ENCODE data around the gene USP34. TPM values are rescaled to one million over a fixed set of nuclear protein-coding genes. Genes with fewer than 3 reads are reported as not detected.
A peak's percentile ranks its signal among the peaks of the same experiment; 100 is the strongest.

The USP34 gene
- total RNA-seq, 2 experiments from 2014 or later = 59.5 to 60.4 TPM

GRCh38 chr2:61435291-61435690 lies 35.6 kb downstream of the USP34 start:
- Mint-ChIP-seq H3K9me3 (peaks cover 14% of the 10 kb centered on the region), H3K36me3 (ENCODE audit: low read depth) (peaks cover 12% of the 10 kb centered on the region), H3K27ac (no peak overlapping the region), H3K27me3 (ENCODE audit: low read depth) (no peaks in the 10 kb centered on the region), H3K4me1 (ENCODE audit: low read depth) (peaks cover 61% of the 10 kb centered on the region), H3K4me3 (no peak overlapping the region)
- intact Hi-C loops (cut with micrococcal nuclease) = no loop called here
- CTCF ChIA-PET = interaction anchor here (0.6 kb wide), 1 partner anchor 229 kb away, joined by 3 read pairs; no protein-coding TSS in a partner anchor
- DNase-seq = no peak

GRCh38 chr2:61434314-61434713 lies 36.6 kb downstream of the USP34 start:
- CTCF ChIA-PET = interaction anchor here (1.0 kb wide), 1 partner anchor 8 kb away, joined by 3 read pairs; no protein-coding TSS in a partner anchor
- H3K27ac Mint-ChIP-seq = peak overlapping the region; percentile 11
- no peak overlapping the region for H3K4me3 Mint-ChIP-seq
- intact Hi-C loops (cut with micrococcal nuclease) = no loop called here
- H3K27me3 Mint-ChIP-seq (ENCODE audit: low read depth) = no peaks in the 10 kb centered on the region
- H3K4me1 Mint-ChIP-seq (ENCODE audit: low read depth) = peaks cover 55% of the 10 kb centered on the region
- peaks cover 11% of the 10 kb centered on the region for H3K36me3 Mint-ChIP-seq (ENCODE audit: low read depth)
- DNase-seq = no peak
- H3K9me3 Mint-ChIP-seq = peaks cover 13% of the 10 kb centered on the region

- Mint-ChIP-seq H3K27me3 (ENCODE audit: low read depth) (no peaks in the 10 kb centered on the region), H3K4me1 (ENCODE audit: low read depth) (peaks cover 49% of the 10 kb centered on the region), H3K9me3 (peaks cover 10% of the 10 kb centered on the region), H3K4me3 (no peak overlapping the region), H3K36me3 (ENCODE audit: low read depth) (peaks cover 7% of the 10 kb centered on the region), H3K27ac (no peak overlapping the region)
- DNase-seq = no peak
- CTCF ChIA-PET = no interaction called here
- intact Hi-C loops (cut with micrococcal nuclease) = no loop called here
These were observed 37.3 kb downstream of the USP34 start for GRCh38 chr2:61433606-61434005.

- Mint-ChIP-seq H3K4me1 (ENCODE audit: low read depth) (peaks cover 49% of the 10 kb centered on the region), H3K4me3 (no peak overlapping the region), H3K27me3 (ENCODE audit: low read depth) (no peaks in the 10 kb centered on the region), H3K9me3 (peaks cover 9% of the 10 kb centered on the region), H3K27ac (no peak overlapping the region), H3K36me3 (ENCODE audit: low read depth) (peaks cover 5% of the 10 kb centered on the region)
- CTCF ChIA-PET = interaction anchor here (1.5 kb wide), 1 partner anchor 13 kb away, joined by 5 read pairs; no protein-coding TSS in a partner anchor
- no peak for DNase-seq
- intact Hi-C loops (cut with micrococcal nuclease) = no loop called here
These were observed 37.9 kb downstream of the USP34 start for GRCh38 chr2:61432990-61433389.

GRCh38 chr2:61431345-61431744 lies 39.5 kb downstream of the USP34 start:
- Mint-ChIP-seq H3K36me3 (ENCODE audit: low read depth) (no peaks in the 10 kb centered on the region), H3K27ac (no peak overlapping the region), H3K9me3 (no peaks in the 10 kb centered on the region), H3K4me3 (no peak overlapping the region), H3K27me3 (ENCODE audit: low read depth) (no peaks in the 10 kb centered on the region), H3K4me1 (ENCODE audit: low read depth) (peaks cover 49% of the 10 kb centered on the region)
- DNase-seq = no peak
- CTCF ChIA-PET = interaction anchor here (1.2 to 1.5 kb wide), 3 partner anchors 11 to 25 kb away, joined by 5 to 6 read pairs (median 5); no protein-coding TSS in a partner anchor
- intact Hi-C loops (cut with micrococcal nuclease) = no loop called here

GRCh38 chr2:61426267-61426897 lies 44.5 kb downstream of the USP34 start:
- H3K27ac Mint-ChIP-seq = peak overlapping the region; percentile 84
- H3K4me3 Mint-ChIP-seq = no peak overlapping the region
- H3K4me1 Mint-ChIP-seq (ENCODE audit: low read depth) = peaks cover 62% of the 10 kb centered on the region

GRCh38 chr2:61425605-61426155 lies 45.2 kb downstream of the USP34 start:
- Mint-ChIP-seq H3K9me3 (no peaks in the 10 kb centered on the region), H3K27me3 (ENCODE audit: low read depth) (no peaks in the 10 kb centered on the region), H3K4me1 (ENCODE audit: low read depth) (peaks cover 65% of the 10 kb centered on the region), H3K36me3 (ENCODE audit: low read depth) (no peaks in the 10 kb centered on the region), H3K27ac (peak overlapping the region; percentile 84), H3K4me3 (no peak overlapping the region)
- DNase-seq = peak; percentile 36
- CTCF ChIA-PET = interaction anchor here (0.6 to 2.2 kb wide), 28 partner anchors 9 to 823 kb away, joined by 3 to 7 read pairs (median 3); no protein-coding TSS in a partner anchor
- intact Hi-C loops (cut with micrococcal nuclease) = loop anchor here (1.0 to 5.0 kb wide), 8 partner anchors 46 to 429 kb away; partner anchors contain the start of genes FAM161A, PEX13, PUS10 and USP34

More at GRCh38 chr2:61426267-61426897, 44.5 kb downstream of the USP34 start:
- no peaks in the 10 kb centered on the region for H3K27me3 Mint-ChIP-seq (ENCODE audit: low read depth)
- CTCF ChIA-PET = interaction anchor here (0.6 to 2.2 kb wide), 36 partner anchors 8 to 822 kb away, joined by 3 to 7 read pairs (median 3); no protein-coding TSS in a partner anchor
- no peaks in the 10 kb centered on the region for H3K9me3 Mint-ChIP-seq
- intact Hi-C loops (cut with micrococcal nuclease) = loop anchor here (1.0 to 5.0 kb wide), 7 partner anchors 45 to 409 kb away; partner anchors contain the start of genes PEX13, PUS10 and USP34
- H3K36me3 Mint-ChIP-seq (ENCODE audit: low read depth) = no peaks in the 10 kb centered on the region
- peak; percentile 87 for DNase-seq

- CTCF ChIA-PET = no interaction called here
- H3K9me3 Mint-ChIP-seq = no peaks in the 10 kb centered on the region
- peaks cover 72% of the 10 kb centered on the region for H3K4me1 Mint-ChIP-seq (ENCODE audit: low read depth)
- intact Hi-C loops (cut with micrococcal nuclease) = no loop called here
- no peak overlapping the region for H3K4me3 Mint-ChIP-seq
- no peak overlapping the region for H3K27ac Mint-ChIP-seq
- DNase-seq = no peak
- H3K36me3 Mint-ChIP-seq (ENCODE audit: low read depth) = no peaks in the 10 kb centered on the region
- no peaks in the 10 kb centered on the region for H3K27me3 Mint-ChIP-seq (ENCODE audit: low read depth)
These were observed 47.2 kb downstream of the USP34 start for GRCh38 chr2:61423714-61424113.

GRCh38 chr2:61421611-61422010 lies 49.3 kb downstream of the USP34 start:
- peaks cover 62% of the 10 kb centered on the region for H3K4me1 Mint-ChIP-seq (ENCODE audit: low read depth)
- no peak overlapping the region for H3K27ac Mint-ChIP-seq
- CTCF ChIA-PET = interaction anchor here (0.5 to 0.8 kb wide), 5 partner anchors 8 to 461 kb away, joined by 3 to 4 read pairs (median 3); no protein-coding TSS in a partner anchor
- H3K36me3 Mint-ChIP-seq (ENCODE audit: low read depth) = peaks cover 1% of the 10 kb centered on the region
- DNase-seq = peak; percentile 68
- no peak overlapping the region for H3K4me3 Mint-ChIP-seq
- no peaks in the 10 kb centered on the region for H3K9me3 Mint-ChIP-seq
- intact Hi-C loops (cut with micrococcal nuclease) = no loop called here
- no peaks in the 10 kb centered on the region for H3K27me3 Mint-ChIP-seq (ENCODE audit: low read depth)

GRCh38 chr2:61420991-61421544 lies 49.8 kb downstream of the USP34 start:
- H3K9me3 Mint-ChIP-seq = no peaks in the 10 kb centered on the region
- no peak for DNase-seq
- intact Hi-C loops (cut with micrococcal nuclease) = no loop called here
- no peak overlapping the region for H3K4me3 Mint-ChIP-seq
- peaks cover 1% of the 10 kb centered on the region for H3K36me3 Mint-ChIP-seq (ENCODE audit: low read depth)
- CTCF ChIA-PET = interaction anchor here (0.6 to 0.8 kb wide), 4 partner anchors 16 to 461 kb away, joined by 3 read pairs; no protein-coding TSS in a partner anchor
- H3K27me3 Mint-ChIP-seq (ENCODE audit: low read depth) = no peaks in the 10 kb centered on the region
- H3K27ac Mint-ChIP-seq = no peak overlapping the region
- H3K4me1 Mint-ChIP-seq (ENCODE audit: low read depth) = peaks cover 57% of the 10 kb centered on the region

- CTCF ChIA-PET = interaction anchor here (0.5 to 1.0 kb wide), 3 partner anchors 9 to 578 kb away, joined by 3 to 5 read pairs (median 3); no protein-coding TSS in a partner anchor
- intact Hi-C loops (cut with micrococcal nuclease) = loop anchor here (1.0 kb wide), 1 partner anchor 284 kb away; no protein-coding TSS in a partner anchor
- H3K4me3 Mint-ChIP-seq = no peak overlapping the region
- DNase-seq = no peak
- peaks cover 45% of the 10 kb centered on the region for H3K4me1 Mint-ChIP-seq (ENCODE audit: low read depth)
- peaks cover 1% of the 10 kb centered on the region for H3K36me3 Mint-ChIP-seq (ENCODE audit: low read depth)
- H3K27ac Mint-ChIP-seq = no peak overlapping the region
- H3K27me3 Mint-ChIP-seq (ENCODE audit: low read depth) = no peaks in the 10 kb centered on the region
- no peaks in the 10 kb centered on the region for H3K9me3 Mint-ChIP-seq
These were observed 51.3 kb downstream of the USP34 start for GRCh38 chr2:61419570-61419969.

- Mint-ChIP-seq H3K4me1 (ENCODE audit: low read depth) (peaks cover 43% of the 10 kb centered on the region), H3K27ac (no peak overlapping the region), H3K4me3 (no peak overlapping the region), H3K9me3 (no peaks in the 10 kb centered on the region), H3K27me3 (ENCODE audit: low read depth) (no peaks in the 10 kb centered on the region), H3K36me3 (ENCODE audit: low read depth) (peaks cover 1% of the 10 kb centered on the region)
- intact Hi-C loops (cut with micrococcal nuclease) = loop anchor here (1.0 kb wide), 1 partner anchor 284 kb away; no protein-coding TSS in a partner anchor
- no peak for DNase-seq
- CTCF ChIA-PET = interaction anchor here (0.6 to 1.0 kb wide), 5 partner anchors 10 to 664 kb away, joined by 3 to 8 read pairs (median 5); no protein-coding TSS in a partner anchor
These were observed 51.8 kb downstream of the USP34 start for GRCh38 chr2:61419129-61419528.

Measured in activated naive CD4-positive, alpha-beta T cell treated with anti-CD3 and anti-CD28 coated beads for 36 hours (primary cell).